GM18499 (cell line): Measurements from ENCODE around the gene HBA1.
"Not testable (repeated sequence)": the region's sequence is repeated elsewhere in the genome, so short reads cannot be mapped to it uniquely, and the experiment has no call there.

Experiments used
- ATAC-seq: cut with Tn5 transposase; IDR thresholded peaks from one replicate; pipeline ENCODE4 v1.9.1; 2021; ENCODE audit warnings: moderate number of reproducible peaks; ENCODE audit not compliant: insufficient read depth, unreplicated experiment

Gene HBA1

DNA sequence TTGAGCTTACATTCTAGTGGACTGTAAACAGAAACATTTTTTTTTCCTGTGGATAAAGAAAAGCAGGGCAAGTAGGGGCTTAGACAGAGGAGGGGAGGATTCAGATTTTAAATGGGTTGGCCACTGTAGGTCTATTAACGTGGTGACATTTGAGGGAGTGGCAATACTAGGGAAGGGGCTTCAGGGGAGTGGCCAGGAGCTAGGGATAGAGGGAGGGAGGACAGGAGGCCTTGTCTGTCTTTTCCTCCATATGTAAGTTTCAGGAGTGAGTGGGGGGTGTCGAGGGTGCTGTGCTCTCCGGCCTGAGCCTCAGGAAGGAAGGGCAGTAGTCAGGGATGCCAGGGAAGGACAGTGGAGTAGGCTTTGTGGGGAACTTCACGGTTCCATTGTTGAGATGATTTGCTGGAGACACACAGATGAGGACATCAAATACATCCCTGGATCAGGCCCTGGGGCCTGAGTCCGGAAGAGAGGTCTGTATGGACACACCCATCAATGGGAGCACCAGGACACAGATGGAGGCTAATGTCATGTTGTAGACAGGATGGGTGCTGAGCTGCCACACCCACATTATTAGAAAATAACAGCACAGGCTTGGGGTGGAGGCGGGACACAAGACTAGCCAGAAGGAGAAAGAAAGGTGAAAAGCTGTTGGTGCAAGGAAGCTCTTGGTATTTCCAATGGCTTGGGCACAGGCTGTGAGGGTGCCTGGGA is 17.2 kb upstream of the HBA1 start:
- no peak for ATAC-seq

GRCh38 chr16:160242-160641 is 16.2 kb upstream of the HBA1 start:
- not testable (repeated sequence) for ATAC-seq

- no peak for ATAC-seq
These were observed 15.7 kb upstream of the HBA1 start for GRCh38 chr16:160691-161190.

- no peak for ATAC-seq
These were observed 14.0 kb upstream of the HBA1 start for GRCh38 chr16:162271-162991.

- not testable (repeated sequence) for ATAC-seq
These were observed 13.3 kb upstream of the HBA1 start for GRCh38 chr16:163139-163538.

- not testable (repeated sequence) for ATAC-seq
These were observed 12.8 kb upstream of the HBA1 start for GRCh38 chr16:163696-164095.

- ATAC-seq, result not testable (repeated sequence)
These were observed 12.2 kb upstream of the HBA1 start for GRCh38 chr16:164134-164823.

- ATAC-seq, result no peak
These were observed 11.5 kb upstream of the HBA1 start for GRCh38 chr16:164827-165538.

- ATAC-seq, result no peak
These were observed 10.7 kb upstream of the HBA1 start, which contains the start of gene HBM for GRCh38 chr16:165539-166374. Gene HBM, plus strand, starts transcription at chr16:165978. Its CDS starts 20 bp downstream, at chr16:165998.

GRCh38 chr16:166375-167121 is 9.9 kb upstream of the HBA1 start:
- no peak for ATAC-seq

GRCh38 chr16:167122-167690 is 9.3 kb upstream of the HBA1 start:
- no peak for ATAC-seq

- ATAC-seq, result no peak
These were observed 8.1 kb upstream of the HBA1 start for GRCh38 chr16:168424-168823.

DNA sequence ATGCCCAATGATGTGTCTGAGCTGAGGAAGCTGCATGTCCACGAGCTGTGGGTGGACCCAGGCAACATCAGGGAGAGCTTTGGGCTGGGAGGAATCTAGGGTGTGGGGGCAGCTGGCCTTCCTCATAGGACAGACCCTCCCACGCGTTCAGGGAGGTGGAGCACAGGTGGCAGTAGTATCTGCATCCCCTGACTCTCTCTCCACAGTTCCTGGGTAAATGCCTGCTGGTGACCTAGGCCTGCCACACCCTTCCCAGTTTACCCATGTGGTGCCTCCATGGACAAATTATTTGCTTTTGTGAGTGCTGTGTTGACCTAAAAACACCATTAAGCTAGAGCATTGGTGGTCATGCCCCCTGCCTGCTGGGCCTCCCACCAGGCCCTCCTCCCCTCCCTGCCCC is 7.5 kb upstream of the HBA1 start:
- ATAC-seq, result no peak

DNA sequence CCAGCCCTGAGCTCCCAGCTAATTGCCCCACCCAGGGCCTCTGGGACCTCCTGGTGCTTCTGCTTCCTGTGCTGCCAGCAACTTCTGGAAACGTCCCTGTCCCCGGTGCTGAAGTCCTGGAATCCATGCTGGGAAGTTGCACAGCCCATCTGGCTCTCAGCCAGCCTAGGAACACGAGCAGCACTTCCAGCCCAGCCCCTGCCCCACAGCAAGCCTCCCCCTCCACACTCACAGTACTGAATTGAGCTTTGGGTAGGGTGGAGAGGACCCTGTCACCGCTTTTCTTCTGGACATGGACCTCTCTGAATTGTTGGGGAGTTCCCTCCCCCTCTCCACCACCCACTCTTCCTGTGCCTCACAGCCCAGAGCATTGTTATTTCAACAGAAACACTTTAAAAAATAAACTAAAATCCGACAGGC is 6.4 kb upstream of the HBA1 start:
- ATAC-seq, result not testable (repeated sequence)

DNA sequence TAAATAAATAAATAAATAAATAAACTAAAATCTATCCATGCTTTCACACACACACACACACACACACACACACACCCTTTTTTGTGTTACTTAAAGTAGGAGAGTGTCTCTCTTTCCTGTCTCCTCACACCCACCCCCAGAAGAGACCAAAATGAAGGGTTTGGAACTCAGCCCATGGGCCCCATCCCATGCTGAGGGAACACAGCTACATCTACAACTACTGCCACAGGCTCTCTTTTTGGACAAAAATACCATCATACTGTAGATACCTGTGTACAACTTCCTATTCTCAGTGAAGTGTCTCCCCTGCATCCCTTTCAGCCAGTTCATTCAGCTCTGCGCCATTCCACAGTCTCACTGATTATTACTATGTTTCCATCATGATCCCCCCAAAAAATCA is 5.7 kb upstream of the HBA1 start:
- ATAC-seq, result no peak

DNA sequence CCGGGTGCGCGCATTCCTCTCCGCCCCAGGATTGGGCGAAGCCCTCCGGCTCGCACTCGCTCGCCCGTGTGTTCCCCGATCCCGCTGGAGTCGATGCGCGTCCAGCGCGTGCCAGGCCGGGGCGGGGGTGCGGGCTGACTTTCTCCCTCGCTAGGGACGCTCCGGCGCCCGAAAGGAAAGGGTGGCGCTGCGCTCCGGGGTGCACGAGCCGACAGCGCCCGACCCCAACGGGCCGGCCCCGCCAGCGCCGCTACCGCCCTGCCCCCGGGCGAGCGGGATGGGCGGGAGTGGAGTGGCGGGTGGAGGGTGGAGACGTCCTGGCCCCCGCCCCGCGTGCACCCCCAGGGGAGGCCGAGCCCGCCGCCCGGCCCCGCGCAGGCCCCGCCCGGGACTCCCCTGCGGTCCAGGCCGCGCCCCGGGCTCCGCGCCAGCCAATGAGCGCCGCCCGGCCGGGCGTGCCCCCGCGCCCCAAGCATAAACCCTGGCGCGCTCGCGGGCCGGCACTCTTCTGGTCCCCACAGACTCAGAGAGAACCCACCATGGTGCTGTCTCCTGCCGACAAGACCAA is 4.0 kb upstream of the HBA1 start, which contains the start of gene HBA2:
HBA2 (plus strand) TSS at position 503 of the 568 bp plus-strand sequence; CDS start at position 540, 37 bp downstream.
- ATAC-seq, result not testable (repeated sequence)

DNA sequence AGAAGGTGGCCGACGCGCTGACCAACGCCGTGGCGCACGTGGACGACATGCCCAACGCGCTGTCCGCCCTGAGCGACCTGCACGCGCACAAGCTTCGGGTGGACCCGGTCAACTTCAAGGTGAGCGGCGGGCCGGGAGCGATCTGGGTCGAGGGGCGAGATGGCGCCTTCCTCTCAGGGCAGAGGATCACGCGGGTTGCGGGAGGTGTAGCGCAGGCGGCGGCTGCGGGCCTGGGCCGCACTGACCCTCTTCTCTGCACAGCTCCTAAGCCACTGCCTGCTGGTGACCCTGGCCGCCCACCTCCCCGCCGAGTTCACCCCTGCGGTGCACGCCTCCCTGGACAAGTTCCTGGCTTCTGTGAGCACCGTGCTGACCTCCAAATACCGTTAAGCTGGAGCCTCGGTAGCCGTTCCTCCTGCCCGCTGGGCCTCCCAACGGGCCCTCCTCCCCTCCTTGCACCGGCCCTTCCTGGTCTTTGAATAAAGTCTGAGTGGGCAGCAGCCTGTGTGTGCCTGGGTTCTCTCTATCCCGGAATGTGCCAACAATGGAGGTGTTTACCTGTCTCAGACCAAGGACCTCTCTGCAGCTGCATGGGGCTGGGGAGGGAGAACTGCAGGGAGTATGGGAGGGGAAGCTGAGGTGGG is 3.1 kb upstream of the HBA1 start:
- ATAC-seq, result not testable (repeated sequence)
